Peyer's patch (tissue), 4 donors: Measurements from ENCODE around the gene MTSS2.

Experiments used
- POLR2A ChIP-seq, 2 donors: fragments of 450-650 bp; IDR thresholded peaks; one replicate each; pipeline ENCODE4 v1.5.1; 2017; ENCODE audit warnings: antibody characterized with exemption in 2 of 2, mild to moderate bottlenecking in 2 of 2, moderate library complexity in 2 of 2
- TF ChIP-seq, protein P1 (sequence below), 6 experiments: fragments of 450-650 bp in 4 of 6; fragments of 200-600 bp in 2 of 6; sonication (generic) in 1 of 6; IDR thresholded peaks; one replicate each; pipeline ENCODE4 v1.5.1; 2017 to 2019; ENCODE audit warnings: antibody characterized with exemption in 6 of 6, mild to moderate bottlenecking in 3 of 6, moderate library complexity in 1 of 6

GRCh38 chr16:70713342-70713741 is 27.5 kb upstream of the MTSS2 start:
- no peak for TF ChIP-seq POLR2A (IDR thresholded peaks at IDR 0.05)
- TF ChIP-seq, protein P1, sequence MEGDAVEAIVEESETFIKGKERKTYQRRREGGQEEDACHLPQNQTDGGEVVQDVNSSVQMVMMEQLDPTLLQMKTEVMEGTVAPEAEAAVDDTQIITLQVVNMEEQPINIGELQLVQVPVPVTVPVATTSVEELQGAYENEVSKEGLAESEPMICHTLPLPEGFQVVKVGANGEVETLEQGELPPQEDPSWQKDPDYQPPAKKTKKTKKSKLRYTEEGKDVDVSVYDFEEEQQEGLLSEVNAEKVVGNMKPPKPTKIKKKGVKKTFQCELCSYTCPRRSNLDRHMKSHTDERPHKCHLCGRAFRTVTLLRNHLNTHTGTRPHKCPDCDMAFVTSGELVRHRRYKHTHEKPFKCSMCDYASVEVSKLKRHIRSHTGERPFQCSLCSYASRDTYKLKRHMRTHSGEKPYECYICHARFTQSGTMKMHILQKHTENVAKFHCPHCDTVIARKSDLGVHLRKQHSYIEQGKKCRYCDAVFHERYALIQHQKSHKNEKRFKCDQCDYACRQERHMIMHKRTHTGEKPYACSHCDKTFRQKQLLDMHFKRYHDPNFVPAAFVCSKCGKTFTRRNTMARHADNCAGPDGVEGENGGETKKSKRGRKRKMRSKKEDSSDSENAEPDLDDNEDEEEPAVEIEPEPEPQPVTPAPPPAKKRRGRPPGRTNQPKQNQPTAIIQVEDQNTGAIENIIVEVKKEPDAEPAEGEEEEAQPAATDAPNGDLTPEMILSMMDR (IDR thresholded peaks at IDR 0.05) = no peak
